HepG2 (cell line): ENCODE measurements around the gene RAC3. TPM values are rescaled to one million over a fixed set of nuclear protein-coding genes. Genes with fewer than 3 reads are reported as not detected.

Experiments
- KLF9 ChIP-seq: IDR thresholded peaks from 2 replicates; pipeline ENCODE4 v1.6.1; 2016; ENCODE audit warnings: low read depth
- MEIS2 ChIP-seq: sonication (generic); formaldehyde crosslinking; IDR thresholded peaks from 2 replicates; pipeline ENCODE4 v1.9.0; 2021; ENCODE audit warnings: mild to moderate bottlenecking, missing genetic modification reagents
- TBX2 ChIP-seq: sonication (generic); formaldehyde crosslinking; IDR thresholded peaks from 2 replicates; pipeline ENCODE4 v1.5.0; 2020; ENCODE audit warnings: missing genetic modification reagents, mild to moderate bottlenecking, borderline replicate concordance
- ZFP36L1 ChIP-seq: sonication (generic); formaldehyde crosslinking; IDR thresholded peaks from 2 replicates; pipeline ENCODE4 v1.8.0; 2022; ENCODE audit warnings: mild to moderate bottlenecking, missing genetic modification reagents, moderate library complexity
- ZNF318 ChIP-seq: sonication (generic); formaldehyde crosslinking; IDR thresholded peaks from 2 replicates; pipeline ENCODE4 v1.4.0; 2020; ENCODE audit warnings: mild to moderate bottlenecking, missing genetic modification reagents
- ZNF367 ChIP-seq: sonication (generic); formaldehyde crosslinking; IDR thresholded peaks from 2 replicates; pipeline ENCODE4 v1.4.0; 2020; ENCODE audit warnings: missing genetic modification reagents, borderline replicate concordance
- ZNF430 ChIP-seq: sonication (generic); formaldehyde crosslinking; IDR thresholded peaks from 2 replicates; pipeline ENCODE4 v1.9.0; 2021; ENCODE audit warnings: mild to moderate bottlenecking, missing genetic modification reagents
- ZNF646 ChIP-seq: sonication (generic); formaldehyde crosslinking; IDR thresholded peaks from 2 replicates; pipeline ENCODE4 v1.9.0; 2021; ENCODE audit warnings: mild to moderate bottlenecking, missing genetic modification reagents
- ZNF687 ChIP-seq: sonication (generic); formaldehyde crosslinking; IDR thresholded peaks from 2 replicates; pipeline ENCODE4 v1.5.1; 2020; ENCODE audit warnings: mild to moderate bottlenecking, missing genetic modification reagents, moderate library complexity
- ZSCAN22 ChIP-seq: sonication (generic); formaldehyde crosslinking; IDR thresholded peaks from 2 replicates; pipeline ENCODE4 v1.4.0; 2020; ENCODE audit warnings: mild to moderate bottlenecking, missing genetic modification reagents
- polyA plus RNA-seq, 8 experiments: library from polyadenylated mRNA; depleted of rRNA in 3 of 8; stranded (reverse) in 7 of 8; unstranded in 1 of 8; fragments of >200 nt; fragmentation: Illumina TruSeq in 4 of 8; extraction: Trizol in 4 of 8; gene quantifications; 2 replicates each; pipeline versions ENCODE4 v1.2.1 to v1.2.3, GENCODE V29; 2011 to 2016; ENCODE audit warnings: low read depth in 4 of 8, missing spikeins in 1 of 8, mixed read lengths in 1 of 8; ENCODE audit not compliant: insufficient read depth in 1 of 8
- total RNA-seq, 5 experiments: library from RNA; depleted of rRNA; stranded (reverse); fragments of >200 nt; fragmentation: Illumina TruSeq; extraction: Trizol; gene quantifications; 2 replicates each; pipeline ENCODE4 v1.2.3, GENCODE V29; 2016; ENCODE audit warnings: low read depth in 1 of 5

The RAC3 gene
- total and polyA plus RNA-seq, 2 of the 13 experiments (the other 11 are each of a cell fraction or from before 2014, with no cell fraction given): 10.5 to 21.3 TPM

GRCh38 chr17:82065193-82065637 is 33.7 kb downstream of the RAC3 start (continued):
- TF ChIP-seq ZNF687 (CRISPR knock-in tag): peak; percentile 54; the same call in 1 of the 2 replicates
- TF ChIP-seq ZFP36L1 (CRISPR knock-in tag): no peak; the same call in 1 of the 2 replicates
- peak; percentile 55; the same call in 1 of the 2 replicates for TF ChIP-seq ZNF367 (CRISPR knock-in tag)
- 0 out of 2 replicates have a peak, but pooled peaks have one; percentile 32 for TF ChIP-seq ZNF646
- peak; percentile 63; the same call in 1 of the 2 replicates for TF ChIP-seq ZNF430 (CRISPR knock-in tag)
- TF ChIP-seq MEIS2 (CRISPR knock-in tag): peak; percentile 10
- no peak for TF ChIP-seq KLF9
- peak; percentile 4; the same call in 1 of the 2 replicates for TF ChIP-seq TBX2
- TF ChIP-seq ZNF318 (CRISPR knock-in tag): no peak
- no peak for TF ChIP-seq ZSCAN22
